ENCODE data around the gene WBP1. TPM values are rescaled to one million over a fixed set of nuclear protein-coding genes. Genes with fewer than 3 reads are reported as not detected.

WBP1 gene
- total RNA-seq, 1 experiment from 2014 or later, result 64.4 TPM

DNA sequence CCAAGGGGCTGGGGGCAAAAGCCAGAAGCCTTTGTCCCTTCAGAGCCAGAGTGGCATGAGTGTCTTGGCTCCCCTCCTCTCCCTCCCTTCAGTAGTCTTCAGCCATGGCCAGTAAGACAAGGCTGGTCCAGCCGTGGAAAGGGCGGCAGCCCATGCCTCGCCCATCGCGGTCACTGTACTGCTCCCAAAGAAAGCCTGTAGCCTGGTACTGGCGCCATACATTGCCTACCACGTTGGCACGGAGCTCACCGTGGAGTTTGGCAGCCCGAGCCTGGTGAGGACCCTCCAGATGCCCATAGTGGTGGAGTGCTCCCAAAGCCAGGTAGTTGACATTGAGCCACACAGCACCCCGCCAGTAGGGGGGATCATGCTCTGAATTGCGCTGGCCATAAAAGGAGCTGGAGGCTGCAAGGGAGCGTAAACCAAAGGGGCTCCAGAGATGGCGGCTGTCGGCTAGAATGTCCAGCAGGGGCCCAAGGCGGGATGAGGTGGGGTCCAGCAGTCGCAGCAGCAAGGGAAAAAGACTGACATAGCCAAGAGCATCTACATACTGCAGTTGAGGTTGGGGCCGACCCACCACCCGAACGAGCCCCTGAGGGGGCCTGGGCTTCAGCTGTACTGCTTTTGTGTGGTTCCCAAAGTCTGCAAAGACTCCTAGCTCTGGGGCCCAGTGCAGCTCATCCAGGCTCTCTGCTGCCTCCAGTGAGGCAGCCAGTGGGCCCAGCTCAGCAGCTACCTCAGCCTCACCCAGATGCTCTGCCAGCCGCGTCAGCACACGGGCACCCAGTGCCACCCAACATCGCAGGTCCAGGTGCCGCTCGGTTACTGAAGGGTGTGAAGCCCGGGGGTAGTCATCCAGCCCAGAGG, 3.2 kb downstream of the WBP1 start:
- Histone ChIP-seq H3K79me2 (ENCODE audit: low read length) (peaks cover 48% of the 10 kb centered on the region), H3K27me3 (ENCODE audit: low read length) (no peaks in the 10 kb centered on the region), H2AFZ (ENCODE audit: low read length) (no peak overlapping the region), H3F3A (ENCODE audit: low read length, unreplicated experiment) (no peaks in the 10 kb centered on the region), H3K4me2 (ENCODE audit: low read length) (no peak overlapping the region), H3K27ac (ENCODE audit: low read length) (no peak overlapping the region), H3K9ac (ENCODE audit: low read length) (no peak overlapping the region), H3K9me2 (replicated peaks; ENCODE audit: low read length) (no peaks in the 10 kb centered on the region), H3K36me3 (ENCODE audit: low read depth, low read length) (peaks cover 5% of the 10 kb centered on the region; the same call in 1 of the 2 replicates), H3K4me3 (ENCODE audit: low read length) (no peak overlapping the region), H3K9me3 (ENCODE audit: low read length) (no peaks in the 10 kb centered on the region), H4K20me1 (ENCODE audit: low read length) (no peaks in the 10 kb centered on the region), H3K4me1 (ENCODE audit: insufficient read depth, low read length) (peaks cover 18% of the 10 kb centered on the region)
- POLR2A ChIA-PET (ENCODE audit: unreplicated experiment), result no interaction called here
- BruUV-seq (replicated peaks), result no TSS peak
- CTCF ChIA-PET, result no interaction called here
- intact Hi-C loops (cut with micrococcal nuclease), result no loop called here
- DNase-seq, result no peak
- TF ChIP-seq, protein P1, sequence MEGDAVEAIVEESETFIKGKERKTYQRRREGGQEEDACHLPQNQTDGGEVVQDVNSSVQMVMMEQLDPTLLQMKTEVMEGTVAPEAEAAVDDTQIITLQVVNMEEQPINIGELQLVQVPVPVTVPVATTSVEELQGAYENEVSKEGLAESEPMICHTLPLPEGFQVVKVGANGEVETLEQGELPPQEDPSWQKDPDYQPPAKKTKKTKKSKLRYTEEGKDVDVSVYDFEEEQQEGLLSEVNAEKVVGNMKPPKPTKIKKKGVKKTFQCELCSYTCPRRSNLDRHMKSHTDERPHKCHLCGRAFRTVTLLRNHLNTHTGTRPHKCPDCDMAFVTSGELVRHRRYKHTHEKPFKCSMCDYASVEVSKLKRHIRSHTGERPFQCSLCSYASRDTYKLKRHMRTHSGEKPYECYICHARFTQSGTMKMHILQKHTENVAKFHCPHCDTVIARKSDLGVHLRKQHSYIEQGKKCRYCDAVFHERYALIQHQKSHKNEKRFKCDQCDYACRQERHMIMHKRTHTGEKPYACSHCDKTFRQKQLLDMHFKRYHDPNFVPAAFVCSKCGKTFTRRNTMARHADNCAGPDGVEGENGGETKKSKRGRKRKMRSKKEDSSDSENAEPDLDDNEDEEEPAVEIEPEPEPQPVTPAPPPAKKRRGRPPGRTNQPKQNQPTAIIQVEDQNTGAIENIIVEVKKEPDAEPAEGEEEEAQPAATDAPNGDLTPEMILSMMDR (conservative IDR thresholded peaks at IDR 0.05; ENCODE audit: low read depth, low read length), result peak; percentile 36
- TF ChIP-seq EZH2 (IDR thresholded peaks at IDR 0.05; ENCODE audit: low read length, unreplicated experiment), result no peak
- no peak for ATAC-seq

DNA sequence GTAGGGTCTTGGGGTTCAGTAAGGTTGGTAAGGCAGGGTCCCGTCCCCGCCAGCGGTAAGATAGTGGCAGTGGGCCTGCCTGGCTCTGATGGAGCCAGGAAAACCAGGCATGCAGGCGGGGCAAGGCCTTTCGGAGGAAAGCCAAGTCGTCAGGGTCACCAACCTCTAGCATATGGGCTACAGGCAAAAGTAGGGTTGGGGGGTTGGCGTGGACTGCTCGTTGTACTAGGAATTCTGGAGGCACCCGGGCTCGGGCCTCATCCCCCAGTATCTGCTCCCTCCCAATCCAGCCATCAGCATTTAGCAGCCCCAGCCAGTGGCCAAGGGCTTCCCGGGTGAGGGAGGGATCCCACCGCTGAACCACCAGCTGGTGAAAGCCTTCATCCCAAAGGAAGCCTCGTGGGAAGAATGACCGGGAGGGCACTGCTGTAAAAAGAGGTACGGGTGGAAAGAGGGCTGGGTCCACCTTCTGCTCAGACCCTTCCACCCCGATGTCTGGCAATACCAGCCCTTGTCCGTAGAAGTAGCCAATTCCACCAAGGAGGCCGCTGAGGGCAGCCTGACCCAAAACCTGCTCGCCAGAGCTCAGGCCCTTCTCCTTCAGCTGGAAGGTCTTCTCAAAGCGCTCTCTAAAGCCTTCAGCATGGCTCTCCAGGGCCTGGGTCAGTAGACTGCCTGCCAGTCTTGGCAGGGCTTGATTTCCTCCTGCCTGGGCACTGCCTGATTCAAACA, 4.0 kb downstream of the WBP1 start:
- no peaks in the 10 kb centered on the region for H3K9me2 ChIP-seq (replicated peaks; ENCODE audit: low read length)
- no peaks in the 10 kb centered on the region for H3F3A ChIP-seq (ENCODE audit: low read length, unreplicated experiment)
- ATAC-seq, result no peak
- H3K4me3 ChIP-seq (ENCODE audit: low read length), result no peak overlapping the region
- no peak overlapping the region for H3K9ac ChIP-seq (ENCODE audit: low read length)
- H3K79me2 ChIP-seq (ENCODE audit: low read length), result peaks cover 43% of the 10 kb centered on the region
- no peaks in the 10 kb centered on the region for H3K9me3 ChIP-seq (ENCODE audit: low read length)
- H3K27me3 ChIP-seq (ENCODE audit: low read length), result no peaks in the 10 kb centered on the region
- H3K36me3 ChIP-seq (ENCODE audit: low read depth, low read length), result peaks cover 5% of the 10 kb centered on the region; the same call in 1 of the 2 replicates
- no peak overlapping the region for H3K27ac ChIP-seq (ENCODE audit: low read length)
- POLR2A ChIA-PET (ENCODE audit: unreplicated experiment), result no interaction called here
- H3K4me2 ChIP-seq (ENCODE audit: low read length), result no peak overlapping the region
- no TSS peak for BruUV-seq (replicated peaks)
- DNase-seq, result no peak
- intact Hi-C loops (cut with micrococcal nuclease), result no loop called here
- peaks cover 11% of the 10 kb centered on the region; the same call in 1 of the 2 replicates for H3K4me1 ChIP-seq (ENCODE audit: insufficient read depth, low read length)
- H4K20me1 ChIP-seq (ENCODE audit: low read length), result no peaks in the 10 kb centered on the region
- TF ChIP-seq EZH2 (IDR thresholded peaks at IDR 0.05; ENCODE audit: low read length, unreplicated experiment) (no peak), EZH2phosphoT487 (IDR thresholded peaks at IDR 0.05; ENCODE audit: borderline replicate concordance, low read length) (no peak)
- TF ChIP-seq, protein P1 (conservative IDR thresholded peaks at IDR 0.05; ENCODE audit: low read depth, low read length), result no peak
- H2AFZ ChIP-seq (ENCODE audit: low read length), result no peak overlapping the region
- CTCF ChIA-PET, result no interaction called here

DNA sequence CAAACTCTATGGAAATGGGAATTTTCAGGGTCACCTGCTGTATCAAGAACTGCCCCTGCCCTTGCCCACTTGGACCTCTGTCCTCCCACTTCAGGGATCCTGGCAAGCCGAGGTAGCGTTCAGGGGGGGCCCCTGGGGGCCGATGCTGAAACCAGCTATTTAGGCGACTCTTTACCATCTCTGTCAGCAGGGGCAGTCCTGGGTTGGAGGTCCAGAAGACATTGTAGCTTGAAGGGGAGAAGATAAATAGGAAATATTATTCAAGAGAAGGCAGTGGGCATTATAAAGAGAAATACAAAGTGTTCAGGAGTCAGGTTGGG, 4.5 kb downstream of the WBP1 start:
- H2AFZ ChIP-seq (ENCODE audit: low read length), result no peak overlapping the region
- H3K27me3 ChIP-seq (ENCODE audit: low read length), result no peaks in the 10 kb centered on the region
- CTCF ChIA-PET, result no interaction called here
- DNase-seq (no peak), ATAC-seq (no peak)
- H3K27ac ChIP-seq (ENCODE audit: low read length), result no peak overlapping the region
- no peaks in the 10 kb centered on the region for H3K9me2 ChIP-seq (replicated peaks; ENCODE audit: low read length)
- TF ChIP-seq EZH2 (IDR thresholded peaks at IDR 0.05; ENCODE audit: low read length, unreplicated experiment) (no peak), EZH2phosphoT487 (IDR thresholded peaks at IDR 0.05; ENCODE audit: borderline replicate concordance, low read length) (no peak)
- TF ChIP-seq, protein P1 (conservative IDR thresholded peaks at IDR 0.05; ENCODE audit: low read depth, low read length), result no peak
- H3K79me2 ChIP-seq (ENCODE audit: low read length), result peaks cover 43% of the 10 kb centered on the region
- intact Hi-C loops (cut with micrococcal nuclease), result no loop called here
- no peaks in the 10 kb centered on the region for H4K20me1 ChIP-seq (ENCODE audit: low read length)
- H3K9ac ChIP-seq (ENCODE audit: low read length), result no peak overlapping the region
- peaks cover 5% of the 10 kb centered on the region; the same call in 1 of the 2 replicates for H3K36me3 ChIP-seq (ENCODE audit: low read depth, low read length)
- no peak overlapping the region for H3K4me2 ChIP-seq (ENCODE audit: low read length)
- no peaks in the 10 kb centered on the region for H3K9me3 ChIP-seq (ENCODE audit: low read length)
- H3K4me3 ChIP-seq (ENCODE audit: low read length), result no peak overlapping the region
- peaks cover 11% of the 10 kb centered on the region; the same call in 1 of the 2 replicates for H3K4me1 ChIP-seq (ENCODE audit: insufficient read depth, low read length)
- no TSS peak for BruUV-seq (replicated peaks)
- no peaks in the 10 kb centered on the region for H3F3A ChIP-seq (ENCODE audit: low read length, unreplicated experiment)
- POLR2A ChIA-PET (ENCODE audit: unreplicated experiment), result no interaction called here

All from PC-3 (cell line).